Spleen (tissue), 11 donors: ENCODE results near the gene PRSS12. TPM values are rescaled to one million over a fixed set of nuclear protein-coding genes. Genes with fewer than 3 reads are reported as not detected.
A peak's percentile ranks its signal among the peaks of the same experiment; 100 is the strongest.

ENCODE experiments used
- DNase-seq: peaks from one replicate; pipeline ENCODE4 v3.0.0-alpha.2; 2020
- H3K27ac ChIP-seq, 8 donors: fragments of 200-600 bp; sonication (generic) in 7 of 8; 1 replicate in 4 of 8; 2 replicates in 4 of 8; pipeline versions ENCODE4 v1.5.0 to v1.8.0; 2016 to 2021; ENCODE audit warnings: inconsistent platforms in 4 of 8, mild to moderate bottlenecking in 4 of 8, moderate library complexity in 1 of 8
- H3K27me3 ChIP-seq, 7 donors: fragments of 200-600 bp; sonication (generic) in 6 of 7; replicated peaks in 1 of 7; 1 replicate in 4 of 7; 2 replicates in 3 of 7; pipeline versions ENCODE4 v1.5.0 to v1.8.0; 2016 to 2021; ENCODE audit warnings: inconsistent platforms in 3 of 7, mild to moderate bottlenecking in 1 of 7
- H3K36me3 ChIP-seq, 6 donors: fragments of 200-600 bp; sonication (generic) in 5 of 6; 1 replicate in 4 of 6; 2 replicates in 2 of 6; pipeline versions ENCODE4 v1.5.0 to v1.8.0; 2016 to 2021; ENCODE audit warnings: inconsistent platforms in 2 of 6
- H3K4me1 ChIP-seq, 6 donors: fragments of 200-600 bp; sonication (generic) in 5 of 6; 1 replicate in 3 of 6; 2 replicates in 3 of 6; pipeline versions ENCODE4 v1.5.0 to v1.8.0; 2016 to 2021; ENCODE audit warnings: inconsistent platforms in 3 of 6
- H3K4me3 ChIP-seq, 8 donors: fragments of 200-600 bp; sonication (generic) in 7 of 8; 1 replicate in 4 of 8; 2 replicates in 4 of 8; pipeline versions ENCODE4 v1.5.0 to v1.8.0; 2016 to 2021; ENCODE audit warnings: inconsistent platforms in 4 of 8, mild to moderate bottlenecking in 4 of 8, moderate library complexity in 2 of 8
- H3K9me3 ChIP-seq, 8 donors: fragments of 200-600 bp; sonication (generic) in 7 of 8; 1 replicate in 4 of 8; 2 replicates in 4 of 8; pipeline versions ENCODE4 v1.5.0 to v1.8.0; 2016 to 2021; ENCODE audit warnings: inconsistent platforms in 4 of 8
- CTCF ChIP-seq, 11 experiments: fragments of 200-600 bp in 7 of 11; fragments of 450-650 bp in 4 of 11; sonication (generic) in 4 of 11; IDR thresholded peaks in 8 of 11; conservative IDR thresholded peaks in 3 of 11; 1 replicate in 7 of 11; 2 replicates in 4 of 11; pipeline versions ENCODE4 v1.4.0 to v1.8.0; 2016 to 2021; ENCODE audit warnings: antibody characterized with exemption in 11 of 11, inconsistent platforms in 4 of 11, mild to moderate bottlenecking in 1 of 11
- POLR2A ChIP-seq, 3 donors: fragments of 450-650 bp; IDR thresholded peaks; one replicate each; pipeline ENCODE4 v1.5.1; 2017; ENCODE audit warnings: antibody characterized with exemption in 3 of 3, mild to moderate bottlenecking in 1 of 3
- POLR2AphosphoS5 ChIP-seq, 3 donors: sonication (generic); formaldehyde crosslinking; IDR thresholded peaks; one replicate each; pipeline ENCODE4 v1.5.1; 2017; ENCODE audit warnings: antibody characterized with exemption in 3 of 3
- WGBS, 5 donors: extraction: QIAGEN DNeasy Blood & Tissue Kit in 3 of 5; methylation state at CpG; one replicate each; pipeline versions ENCODE4 v1.1.5 to v1.1.7; 2013 to 2018; 5-methylcytosine and 5-hydroxymethylcytosine counted together
- intact Hi-C: fragments of 100-400 bp; cut with DNase I; formaldehyde crosslinking; loops from one replicate; pipeline ENCODE4 v1.15.0; 2023; ENCODE audit warnings: low total_unique reads
- polyA plus RNA-seq, 3 donors: library from polyadenylated mRNA; stranded (reverse); fragments of 200-250 nt; gene quantifications; one replicate each; pipeline ENCODE4 v1.2.1, GENCODE V29; 2013
- total RNA-seq, 7 donors: library from RNA; depleted of rRNA in 3 of 7; stranded (reverse); fragments of >200 nt in 3 of 7; fragmentation: NEBNext Ultra II Directional in 4 of 7; extraction: Animal tissue kit (Norgen Biotek cat#: 25700) in 4 of 7; gene quantifications; one replicate each; pipeline versions ENCODE4 v1.1.0 to v1.2.1, GENCODE V29; 2016 to 2021
- donor health status: healthy with polysubstance abuse.
- donor health status: DM: no; HTN: no; CAD: no; lungs with moderate emphysema.
- donor health status: DM: no; HTN: no; CAD: no.
- donor health status: Bipolar disorder and iron deficiency.
- donor health status: healthy.
- donor health status: DM: no; HTN: no; CAD: no.
- donor health status: DM: yes; HTN: yes; CAD: no.

PRSS12 gene
- total and polyA plus RNA-seq, 10 donors: 0.03 to 0.44 (median 0.10) TPM; not detected in 5

- H3K27ac ChIP-seq: no peak overlapping the region
- no peak for DNase-seq
- peak overlapping the region in 2 of 8 donors; percentile 37 to 68 for H3K4me3 ChIP-seq
- WGBS, 5 donors: 35 to 49% (median 37%) methylated on average over 8 of the region's 8 CpGs
- H3K4me1 ChIP-seq: peaks cover 6 to 21% (median 18%) of the 10 kb centered on the region in 6 donors
- TF ChIP-seq POLR2AphosphoS5 (IDR thresholded peaks at IDR 0.05) (no peak), CTCF (IDR thresholded peaks at IDR 0.05 in 8 of 11, conservative IDR thresholded peaks at IDR 0.05 in 3 of 11) (no peak), POLR2A (IDR thresholded peaks at IDR 0.05) (no peak)
- no peaks in the 10 kb centered on the region for H3K36me3 ChIP-seq
- H3K27me3 ChIP-seq: peaks cover 7 to 97% (median 56%) of the 10 kb centered on the region in 7 donors
- H3K9me3 ChIP-seq: no peaks in the 10 kb centered on the region
- intact Hi-C loops: no loop called here
Measured at GRCh38 chr4:118353534-118354030, 779 bp upstream of the PRSS12 start.

DNA sequence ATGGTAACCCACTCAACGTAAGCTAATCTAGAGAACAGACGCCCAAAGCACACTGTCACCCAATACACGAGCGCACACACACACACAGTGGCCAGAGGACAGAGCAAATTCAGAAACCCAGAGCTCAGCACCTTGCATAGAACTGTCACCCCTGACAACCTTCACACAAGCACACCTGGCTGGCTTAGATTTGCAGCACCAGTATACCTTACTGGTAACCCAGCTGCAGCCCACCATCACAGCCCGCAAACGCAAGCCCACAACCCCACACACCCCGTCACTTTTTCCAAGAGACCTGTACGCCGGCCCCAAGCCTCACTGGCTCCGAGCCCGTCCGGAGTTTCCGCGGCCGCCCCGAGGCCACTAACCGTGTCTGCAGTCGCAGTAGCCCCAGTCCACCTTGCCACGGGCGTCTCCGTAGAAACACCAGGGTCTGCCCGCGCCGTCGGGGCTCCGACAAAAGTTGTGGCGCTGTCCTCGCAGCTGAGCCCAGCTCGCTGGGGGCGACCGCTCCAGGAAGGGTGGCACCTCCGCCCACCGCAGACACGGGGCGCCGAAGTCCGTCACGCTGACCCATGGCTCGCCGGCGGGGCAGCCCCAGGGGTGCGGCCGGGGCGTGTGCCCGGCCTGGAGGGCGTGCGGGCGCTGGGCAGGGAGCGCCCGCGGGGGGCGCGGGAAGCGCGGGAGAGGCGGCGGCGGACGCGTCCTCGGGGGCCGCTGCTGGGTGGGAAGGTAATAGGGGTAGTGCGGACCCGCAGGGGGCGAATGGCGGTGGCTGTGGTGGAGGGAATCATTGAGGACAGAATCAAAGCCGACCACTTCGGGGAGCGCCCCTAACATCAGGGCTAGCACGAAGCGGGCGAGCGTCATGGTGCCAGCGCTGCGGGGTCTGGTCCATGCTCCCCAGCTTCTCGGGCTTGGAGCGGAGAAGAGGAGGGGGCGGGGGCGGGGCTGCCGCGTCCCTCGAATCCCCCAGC, 664 bp downstream of the PRSS12 start:
- no peak overlapping the region for H3K27ac ChIP-seq
- peaks cover 7 to 96% (median 56%) of the 10 kb centered on the region in 7 donors for H3K27me3 ChIP-seq
- 6 to 21% (median 6%) methylated on average over 20 to 82 of the region's 82 CpGs for WGBS, 5 donors
- TF ChIP-seq POLR2AphosphoS5 (IDR thresholded peaks at IDR 0.05): no peak
- TF ChIP-seq CTCF (IDR thresholded peaks at IDR 0.05 in 8 of 11, conservative IDR thresholded peaks at IDR 0.05 in 3 of 11): no peak
- no peak for TF ChIP-seq POLR2A (IDR thresholded peaks at IDR 0.05)
- H3K4me1 ChIP-seq: peaks cover 6 to 21% (median 18%) of the 10 kb centered on the region in 6 donors
- DNase-seq: peak; percentile 74
- H3K9me3 ChIP-seq: no peaks in the 10 kb centered on the region
- intact Hi-C loops: no loop called here
- no peaks in the 10 kb centered on the region for H3K36me3 ChIP-seq
- H3K4me3 ChIP-seq: peak overlapping the region; percentile 20 to 68 (median 40)

GRCh38 chr4:118350961-118351360, 1.8 kb downstream of the PRSS12 start:
- no peak for TF ChIP-seq POLR2A (IDR thresholded peaks at IDR 0.05)
- TF ChIP-seq CTCF (IDR thresholded peaks at IDR 0.05 in 8 of 11, conservative IDR thresholded peaks at IDR 0.05 in 3 of 11): no peak
- TF ChIP-seq POLR2AphosphoS5 (IDR thresholded peaks at IDR 0.05): no peak
- no peak overlapping the region for H3K27ac ChIP-seq
- intact Hi-C loops: no loop called here
- H3K36me3 ChIP-seq: no peaks in the 10 kb centered on the region
- no peak overlapping the region for H3K4me3 ChIP-seq
- H3K4me1 ChIP-seq: peaks cover 6 to 21% (median 18%) of the 10 kb centered on the region in 6 donors
- no peaks in the 10 kb centered on the region for H3K9me3 ChIP-seq
- WGBS, 5 donors: 62 to 80% (median 68%) methylated on average over 3 of the region's 3 CpGs
- peaks cover 7 to 94% (median 47%) of the 10 kb centered on the region in 7 donors for H3K27me3 ChIP-seq
- DNase-seq: no peak

DNA sequence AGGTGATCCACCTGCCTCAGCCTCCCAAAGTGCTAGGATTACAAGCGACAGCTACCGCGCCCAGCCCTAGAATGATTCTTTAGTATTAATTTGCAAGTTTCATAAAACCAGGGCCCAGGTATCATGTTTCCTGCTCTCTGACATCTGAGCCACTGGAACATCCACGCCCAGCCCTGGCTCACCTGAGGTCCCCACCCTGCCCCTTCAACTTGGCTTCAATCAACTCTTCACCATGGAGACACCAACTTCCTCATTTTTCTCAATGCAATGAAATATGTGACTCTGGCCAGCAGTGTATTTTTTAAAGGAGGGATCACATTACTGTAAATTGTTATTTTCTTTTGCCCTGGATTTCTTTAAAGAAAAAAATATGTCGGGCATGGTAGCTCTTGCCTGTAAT, 3.9 kb downstream of the PRSS12 start:
- Histone ChIP-seq H3K4me1 (peaks cover 6 to 21% (median 18%) of the 10 kb centered on the region in 6 donors), H3K9me3 (no peaks in the 10 kb centered on the region), H3K27ac (no peak overlapping the region), H3K4me3 (no peak overlapping the region), H3K36me3 (no peaks in the 10 kb centered on the region), H3K27me3 (peaks cover 7 to 73% (median 33%) of the 10 kb centered on the region in 7 donors)
- DNase-seq: no peak
- intact Hi-C loops: no loop called here
- 88 to 94% (median 90%) methylated on average over 5 of the region's 5 CpGs for WGBS, 5 donors
- no peak for TF ChIP-seq POLR2A (IDR thresholded peaks at IDR 0.05)
- TF ChIP-seq POLR2AphosphoS5 (IDR thresholded peaks at IDR 0.05): no peak
